ENCODE data around the gene YBX2. TPM values are rescaled to one million over a fixed set of nuclear protein-coding genes. Genes with fewer than 3 reads are reported as not detected.

Gene YBX2
- total RNA-seq, 4 donors from 2014 or later, result 0.17 to 8.0 (median 2.4) TPM

- peak within 1 kb of the TSS; percentile 91 for H3K4me3 ChIP-seq (ENCODE audit: low read depth, poor library complexity, severe bottlenecking)
- peak; percentile 99 for DNase-seq (ENCODE audit: low spot score in 2 of 2)
- 0 to 1% methylated on average over 40 to 41 of the region's 41 CpGs for WGBS, 2 donors
- TF ChIP-seq, protein P1, sequence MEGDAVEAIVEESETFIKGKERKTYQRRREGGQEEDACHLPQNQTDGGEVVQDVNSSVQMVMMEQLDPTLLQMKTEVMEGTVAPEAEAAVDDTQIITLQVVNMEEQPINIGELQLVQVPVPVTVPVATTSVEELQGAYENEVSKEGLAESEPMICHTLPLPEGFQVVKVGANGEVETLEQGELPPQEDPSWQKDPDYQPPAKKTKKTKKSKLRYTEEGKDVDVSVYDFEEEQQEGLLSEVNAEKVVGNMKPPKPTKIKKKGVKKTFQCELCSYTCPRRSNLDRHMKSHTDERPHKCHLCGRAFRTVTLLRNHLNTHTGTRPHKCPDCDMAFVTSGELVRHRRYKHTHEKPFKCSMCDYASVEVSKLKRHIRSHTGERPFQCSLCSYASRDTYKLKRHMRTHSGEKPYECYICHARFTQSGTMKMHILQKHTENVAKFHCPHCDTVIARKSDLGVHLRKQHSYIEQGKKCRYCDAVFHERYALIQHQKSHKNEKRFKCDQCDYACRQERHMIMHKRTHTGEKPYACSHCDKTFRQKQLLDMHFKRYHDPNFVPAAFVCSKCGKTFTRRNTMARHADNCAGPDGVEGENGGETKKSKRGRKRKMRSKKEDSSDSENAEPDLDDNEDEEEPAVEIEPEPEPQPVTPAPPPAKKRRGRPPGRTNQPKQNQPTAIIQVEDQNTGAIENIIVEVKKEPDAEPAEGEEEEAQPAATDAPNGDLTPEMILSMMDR (IDR thresholded peaks at IDR 0.05), result no peak
- no peak for TF ChIP-seq POLR2A (IDR thresholded peaks at IDR 0.05)
- intact Hi-C loops (cut with DNase I; ENCODE audit: low total_unique reads), result no loop called here
These were observed 42.7 kb downstream of the YBX2 start, which contains the start of gene CTDNEP1 for GRCh38 chr17:7251661-7252175. TSS of gene CTDNEP1 (minus strand) at chr17:7251734. CDS start at chr17:7251296, 438 bp downstream.

GRCh38 chr17:7250695-7251627 is 43.5 kb downstream of the YBX2 start:
- WGBS, 2 donors, result 1 to 2% methylated on average over 35 to 44 of the region's 55 CpGs
- peak in 1 of 2 donors; percentile 92 for DNase-seq (ENCODE audit: low spot score in 2 of 2)
- peak overlapping the region; percentile 91 for H3K4me3 ChIP-seq (ENCODE audit: low read depth, poor library complexity, severe bottlenecking)
- no peak for TF ChIP-seq POLR2A (IDR thresholded peaks at IDR 0.05)
- TF ChIP-seq, protein P1 (IDR thresholded peaks at IDR 0.05), result no peak
- intact Hi-C loops (cut with DNase I; ENCODE audit: low total_unique reads), result no loop called here

DNA sequence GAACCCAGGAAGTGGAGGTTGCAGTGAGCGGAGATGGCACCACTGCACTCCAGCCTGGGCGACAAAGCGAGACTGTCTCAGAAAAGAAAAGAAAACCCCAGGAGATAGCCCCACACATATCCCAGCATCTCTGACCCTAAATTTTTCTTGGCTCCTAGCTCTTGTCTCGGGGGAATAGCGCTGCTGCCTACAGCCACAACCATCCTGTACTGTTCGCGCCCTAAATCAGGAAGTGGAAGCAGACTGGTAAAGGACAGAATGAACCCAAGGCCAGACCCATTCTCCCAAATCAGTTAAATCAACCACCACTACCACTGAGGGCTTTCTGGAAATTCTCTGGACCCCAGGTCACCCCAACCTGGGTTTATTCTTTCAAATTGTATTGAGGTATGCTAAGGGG is 44.6 kb downstream of the YBX2 start:
- H3K4me3 ChIP-seq (ENCODE audit: low read depth, poor library complexity, severe bottlenecking), result no peak overlapping the region
- intact Hi-C loops (cut with DNase I; ENCODE audit: low total_unique reads), result no loop called here
- no peak for DNase-seq (ENCODE audit: low spot score in 2 of 2)
- WGBS, 2 donors, result 83% methylated on average over 7 of the region's 7 CpGs
- TF ChIP-seq, protein P1 (IDR thresholded peaks at IDR 0.05), result no peak
- TF ChIP-seq POLR2A (IDR thresholded peaks at IDR 0.05), result no peak

DNA sequence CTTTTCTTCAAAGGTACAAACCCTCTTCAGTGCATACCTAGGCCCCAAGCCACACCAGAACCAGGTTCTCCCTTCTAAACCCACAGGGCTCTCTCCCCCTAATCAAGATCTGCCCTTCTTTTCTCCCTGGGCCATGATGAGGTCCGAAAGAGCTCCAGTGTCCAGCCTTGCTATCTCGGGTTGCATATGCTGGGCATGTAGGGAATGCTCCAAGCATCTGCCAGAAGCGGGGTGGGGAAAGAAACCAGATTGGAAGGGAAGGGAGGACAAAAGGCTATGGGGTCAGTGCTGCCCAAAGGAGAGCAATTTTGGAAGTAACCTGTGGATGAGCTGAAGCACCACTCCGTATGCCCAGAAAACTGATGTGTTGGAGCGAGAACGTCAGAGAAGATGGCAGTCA is 45.2 kb downstream of the YBX2 start:
- intact Hi-C loops (cut with DNase I; ENCODE audit: low total_unique reads), result no loop called here
- no peak overlapping the region for H3K4me3 ChIP-seq (ENCODE audit: low read depth, poor library complexity, severe bottlenecking)
- TF ChIP-seq, protein P1 (IDR thresholded peaks at IDR 0.05), result no peak
- TF ChIP-seq POLR2A (IDR thresholded peaks at IDR 0.05), result no peak
- 82 to 86% methylated on average over 6 of the region's 6 CpGs for WGBS, 2 donors
- DNase-seq (ENCODE audit: low spot score in 2 of 2), result no peak

- 70 to 72% methylated on average over 4 of the region's 4 CpGs for WGBS, 2 donors
These were observed 45.6 kb downstream of the YBX2 start for GRCh38 chr17:7248796-7249195.

More at GRCh38 chr17:7248796-7249195, 45.6 kb downstream of the YBX2 start:
- intact Hi-C loops (cut with DNase I; ENCODE audit: low total_unique reads), result no loop called here
- no peak overlapping the region for H3K4me3 ChIP-seq (ENCODE audit: low read depth, poor library complexity, severe bottlenecking)
- DNase-seq (ENCODE audit: low spot score in 2 of 2), result no peak
- no peak for TF ChIP-seq POLR2A (IDR thresholded peaks at IDR 0.05)
- TF ChIP-seq, protein P1 (IDR thresholded peaks at IDR 0.05), result no peak
